ENCODE data around the gene HMGCS2.

The HMGCS2 gene

GRCh38 chr1:119740261-119740660 lies 28.4 kb downstream of the HMGCS2 start:
- Histone ChIP-seq H3K27me3 (ENCODE audit: insufficient read depth, low read length, poor library complexity) (no peaks in the 10 kb centered on the region), H3K36me3 (ENCODE audit: insufficient read depth, low read length) (peaks cover 94% of the 10 kb centered on the region), H3K79me2 (ENCODE audit: insufficient read depth, low read length) (no peaks in the 10 kb centered on the region), H3K4me1 (ENCODE audit: insufficient read depth, low read length) (no peaks in the 10 kb centered on the region), H3K9ac (ENCODE audit: low read depth, low read length) (no peak overlapping the region), H3K4me3 (ENCODE audit: low read depth in 1 of 2, low read length in 2 of 2) (no peak overlapping the region), H2AFZ (ENCODE audit: low read depth, low read length) (no peak overlapping the region), H3K9me3 (ENCODE audit: insufficient read depth, low read length, severe bottlenecking) (no peaks in the 10 kb centered on the region), H4K20me1 (ENCODE audit: insufficient read depth, low read length) (peaks cover 53% of the 10 kb centered on the region), H3K27ac (ENCODE audit: low read length) (no peak overlapping the region), H3K4me2 (ENCODE audit: insufficient read depth, low read length) (no peak overlapping the region)
- no peak for DNase-seq
- no peak for ATAC-seq (ENCODE audit: insufficient read depth, low read depth)
- TF ChIP-seq EZH2 (IDR thresholded peaks at IDR 0.05; ENCODE audit: borderline replicate concordance, low read depth, low read length, severe bottlenecking) (no peak), CTCF (IDR thresholded peaks at IDR 0.05; ENCODE audit: borderline replicate concordance, extremely low read depth, low read length, poor library complexity, severe bottlenecking) (no peak)

- DNase-seq (no peak), ATAC-seq (ENCODE audit: insufficient read depth, low read depth) (no peak)
- Histone ChIP-seq H3K4me2 (ENCODE audit: insufficient read depth, low read length) (no peak overlapping the region), H3K36me3 (ENCODE audit: insufficient read depth, low read length) (peaks cover 100% of the 10 kb centered on the region), H4K20me1 (ENCODE audit: insufficient read depth, low read length) (peaks cover 62% of the 10 kb centered on the region), H3K9ac (ENCODE audit: low read depth, low read length) (no peak overlapping the region), H3K4me1 (ENCODE audit: insufficient read depth, low read length) (no peaks in the 10 kb centered on the region), H2AFZ (ENCODE audit: low read depth, low read length) (no peak overlapping the region), H3K79me2 (ENCODE audit: insufficient read depth, low read length) (no peaks in the 10 kb centered on the region), H3K4me3 (ENCODE audit: low read depth in 1 of 2, low read length in 2 of 2) (no peak overlapping the region), H3K27ac (ENCODE audit: low read length) (no peak overlapping the region), H3K27me3 (ENCODE audit: insufficient read depth, low read length, poor library complexity) (no peaks in the 10 kb centered on the region), H3K9me3 (ENCODE audit: insufficient read depth, low read length, severe bottlenecking) (no peaks in the 10 kb centered on the region)
- TF ChIP-seq CTCF (IDR thresholded peaks at IDR 0.05; ENCODE audit: borderline replicate concordance, extremely low read depth, low read length, poor library complexity, severe bottlenecking) (no peak), EZH2 (IDR thresholded peaks at IDR 0.05; ENCODE audit: borderline replicate concordance, low read depth, low read length, severe bottlenecking) (no peak)
These were observed 29.6 kb downstream of the HMGCS2 start for GRCh38 chr1:119739150-119739549.

- Histone ChIP-seq H3K27me3 (ENCODE audit: insufficient read depth, low read length, poor library complexity) (no peaks in the 10 kb centered on the region), H3K4me3 (ENCODE audit: low read depth in 1 of 2, low read length in 2 of 2) (no peak overlapping the region), H4K20me1 (ENCODE audit: insufficient read depth, low read length) (peaks cover 57% of the 10 kb centered on the region), H3K9ac (ENCODE audit: low read depth, low read length) (no peak overlapping the region), H2AFZ (ENCODE audit: low read depth, low read length) (no peak overlapping the region), H3K4me2 (ENCODE audit: insufficient read depth, low read length) (no peak overlapping the region), H3K79me2 (ENCODE audit: insufficient read depth, low read length) (no peaks in the 10 kb centered on the region), H3K4me1 (ENCODE audit: insufficient read depth, low read length) (no peaks in the 10 kb centered on the region), H3K36me3 (ENCODE audit: insufficient read depth, low read length) (peaks cover 99% of the 10 kb centered on the region), H3K9me3 (ENCODE audit: insufficient read depth, low read length, severe bottlenecking) (no peaks in the 10 kb centered on the region), H3K27ac (ENCODE audit: low read length) (no peak overlapping the region)
- DNase-seq = no peak
- TF ChIP-seq EZH2 (IDR thresholded peaks at IDR 0.05; ENCODE audit: borderline replicate concordance, low read depth, low read length, severe bottlenecking) = no peak
- TF ChIP-seq CTCF (IDR thresholded peaks at IDR 0.05; ENCODE audit: borderline replicate concordance, extremely low read depth, low read length, poor library complexity, severe bottlenecking) = no peak
- no peak for ATAC-seq (ENCODE audit: insufficient read depth, low read depth)
These were observed 30.5 kb downstream of the HMGCS2 start for GRCh38 chr1:119738100-119738720.
